ENCODE results near the gene CPED1.

DNA sequence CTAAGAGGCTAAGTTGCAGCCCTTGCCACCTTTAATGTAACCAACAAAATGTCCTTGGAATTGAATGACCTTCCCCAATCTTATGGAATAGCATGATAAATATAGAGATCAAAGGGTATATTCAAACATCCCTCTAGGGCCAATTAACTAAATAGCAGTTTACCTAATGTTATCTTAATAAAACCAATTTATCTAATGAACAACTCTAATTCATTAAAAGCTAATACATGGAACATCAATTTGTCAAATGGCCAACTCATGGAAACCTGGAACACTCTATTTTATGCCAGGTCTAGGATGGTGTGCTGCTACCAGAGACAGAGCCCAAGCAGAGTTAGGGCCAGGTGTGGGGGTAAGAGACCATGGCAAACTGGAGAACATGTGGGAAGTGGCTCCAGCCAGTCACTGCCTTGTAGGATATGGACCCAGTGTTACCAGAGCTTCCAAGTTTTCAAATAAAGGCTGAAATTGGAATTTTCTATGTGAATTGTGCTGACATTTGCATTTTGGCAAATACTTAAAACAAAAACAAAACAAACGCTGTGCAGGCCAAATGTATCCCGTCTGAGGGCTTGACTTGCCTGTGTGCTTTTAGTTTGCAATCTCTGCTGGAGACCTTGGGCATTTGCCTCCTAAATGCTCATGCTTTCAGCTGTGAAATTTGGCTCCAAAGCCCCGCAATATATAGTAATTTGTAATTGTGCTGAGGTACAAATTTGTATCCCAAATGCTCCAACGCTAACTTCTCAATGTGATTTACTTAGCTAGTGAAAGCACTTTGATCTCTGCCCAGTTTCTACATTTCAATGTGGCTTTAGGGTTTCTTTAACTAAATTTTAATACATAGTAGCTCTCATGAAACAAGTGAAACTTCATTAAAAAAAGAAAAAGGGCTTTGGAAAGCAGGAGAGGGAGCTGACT, 55.1 kb downstream of the CPED1 start:
- TF ChIP-seq POLR2AphosphoS5 (IDR thresholded peaks at IDR 0.05; ENCODE audit: borderline replicate concordance, low read depth, low read length) (no peak), EZH2 (IDR thresholded peaks at IDR 0.05) (no peak)
